ENCODE measurements around the gene SPRED2.

Gene SPRED2

GRCh38 chr2:65416321-65416720 is 16.1 kb downstream of the SPRED2 start:
- H3K4me3 ChIP-seq (ENCODE audit: low read length in 2 of 2), result no peak overlapping the region
- H3K18ac ChIP-seq (ENCODE audit: low read length), result no peak overlapping the region
- no CpG with 5 or more reads among the region's 3 CpGs for WGBS, 2 donors (ENCODE audit: extremely low coverage in 2 of 2, insufficient read length in 2 of 2, insufficient replicate concordance in 1 of 2)

GRCh38 chr2:65415091-65415490 is 17.3 kb downstream of the SPRED2 start:
- Histone ChIP-seq H3K4me1 (ENCODE audit: control insufficient read depth in 2 of 2, insufficient read depth in 1 of 2, low read depth in 1 of 2, low read length in 2 of 2) (peaks cover 0 to 20% of the 10 kb centered on the region in 2 donors), H3K27ac (replicated peaks; ENCODE audit: low read length) (no peak overlapping the region), H3K79me1 (ENCODE audit: low read depth, low read length) (peaks cover 2% of the 10 kb centered on the region), H4K8ac (ENCODE audit: low read depth, low read length) (no peak overlapping the region), H2BK15ac (ENCODE audit: low read length) (no peak overlapping the region), H3K23ac (ENCODE audit: low read depth, low read length, poor library complexity) (no peak overlapping the region), H3K14ac (ENCODE audit: low read length) (no peak overlapping the region), H2BK5ac (ENCODE audit: low read length) (no peak overlapping the region), H3K18ac (ENCODE audit: low read length) (no peak overlapping the region), H3K4ac (ENCODE audit: low read length) (no peak overlapping the region), H3K36me3 (replicated peaks in 1 of 2; ENCODE audit: control insufficient read depth in 2 of 2, insufficient read depth in 2 of 2, low read length in 2 of 2) (peaks cover 2 to 8% of the 10 kb centered on the region in 2 donors), H2BK120ac (ENCODE audit: low read depth, low read length) (no peak overlapping the region), H3K27me3 (ENCODE audit: control insufficient read depth in 3 of 3, insufficient read depth in 3 of 3, low read depth in 1 of 3, low read length in 3 of 3) (no peaks in the 10 kb centered on the region), H3K9ac (ENCODE audit: low read depth, low read length, poor library complexity) (no peak overlapping the region), H3K4me3 (ENCODE audit: low read length in 2 of 2) (no peak overlapping the region), H3K9me3 (replicated peaks in 1 of 2; ENCODE audit: control insufficient read depth in 2 of 2, insufficient read depth in 1 of 2, low read depth in 1 of 2, low read length in 2 of 2) (peaks cover 0 to under 1% of the 10 kb centered on the region in 2 donors), H2AK5ac (ENCODE audit: low read depth, low read length) (no peak overlapping the region), H4K91ac (ENCODE audit: low read depth, low read length, poor library complexity) (no peak overlapping the region), H2AFZ (ENCODE audit: low read length) (no peak overlapping the region), H3K4me2 (ENCODE audit: insufficient read depth, low read length, poor library complexity, severe bottlenecking) (no peak overlapping the region), H2BK12ac (ENCODE audit: low read length) (no peak overlapping the region)
- DNase-seq (ENCODE audit: low spot score), result no peak
- no CpG with 5 or more reads among the region's 1 CpG for WGBS, 2 donors (ENCODE audit: extremely low coverage in 2 of 2, insufficient read length in 2 of 2, insufficient replicate concordance in 1 of 2)

More at GRCh38 chr2:65416321-65416720, 16.1 kb downstream of the SPRED2 start:
- Histone ChIP-seq H3K27me3 (ENCODE audit: control insufficient read depth in 3 of 3, insufficient read depth in 3 of 3, low read depth in 1 of 3, low read length in 3 of 3) (no peaks in the 10 kb centered on the region), H3K23ac (ENCODE audit: low read depth, low read length, poor library complexity) (no peak overlapping the region), H2BK5ac (ENCODE audit: low read length) (no peak overlapping the region), H3K79me1 (ENCODE audit: low read depth, low read length) (peaks cover 2% of the 10 kb centered on the region), H3K4ac (ENCODE audit: low read length) (no peak overlapping the region), H2AFZ (ENCODE audit: low read length) (no peak overlapping the region), H3K9me3 (replicated peaks in 1 of 2; ENCODE audit: control insufficient read depth in 2 of 2, insufficient read depth in 1 of 2, low read depth in 1 of 2, low read length in 2 of 2) (no peaks in the 10 kb centered on the region), H2BK120ac (ENCODE audit: low read depth, low read length) (no peak overlapping the region), H3K36me3 (replicated peaks in 1 of 2; ENCODE audit: control insufficient read depth in 2 of 2, insufficient read depth in 2 of 2, low read length in 2 of 2) (peaks cover 2 to 8% of the 10 kb centered on the region in 2 donors), H3K27ac (replicated peaks; ENCODE audit: low read length) (no peak overlapping the region), H2BK12ac (ENCODE audit: low read length) (no peak overlapping the region), H3K4me2 (ENCODE audit: insufficient read depth, low read length, poor library complexity, severe bottlenecking) (no peak overlapping the region), H3K4me1 (ENCODE audit: control insufficient read depth in 2 of 2, insufficient read depth in 1 of 2, low read depth in 1 of 2, low read length in 2 of 2) (peaks cover 4 to 23% of the 10 kb centered on the region in 2 donors), H4K91ac (ENCODE audit: low read depth, low read length, poor library complexity) (no peak overlapping the region), H4K8ac (ENCODE audit: low read depth, low read length) (no peak overlapping the region), H3K9ac (ENCODE audit: low read depth, low read length, poor library complexity) (no peak overlapping the region), H2BK15ac (ENCODE audit: low read length) (no peak overlapping the region), H2AK5ac (ENCODE audit: low read depth, low read length) (no peak overlapping the region), H3K14ac (ENCODE audit: low read length) (no peak overlapping the region)
- no peak for DNase-seq (ENCODE audit: low spot score)

- Histone ChIP-seq H3K4me3 (ENCODE audit: low read length in 2 of 2) (no peak overlapping the region), H3K27ac (replicated peaks; ENCODE audit: low read length) (no peak overlapping the region), H4K8ac (ENCODE audit: low read depth, low read length) (no peak overlapping the region), H3K4me1 (ENCODE audit: control insufficient read depth in 2 of 2, insufficient read depth in 1 of 2, low read depth in 1 of 2, low read length in 2 of 2) (peaks cover 0 to 20% of the 10 kb centered on the region in 2 donors), H2BK120ac (ENCODE audit: low read depth, low read length) (no peak overlapping the region), H2BK12ac (ENCODE audit: low read length) (no peak overlapping the region), H3K18ac (ENCODE audit: low read length) (no peak overlapping the region), H2AK5ac (ENCODE audit: low read depth, low read length) (no peak overlapping the region), H3K36me3 (replicated peaks in 1 of 2; ENCODE audit: control insufficient read depth in 2 of 2, insufficient read depth in 2 of 2, low read length in 2 of 2) (peaks cover 2% of the 10 kb centered on the region in 2 donors), H3K79me1 (ENCODE audit: low read depth, low read length) (peaks cover 2% of the 10 kb centered on the region), H3K4ac (ENCODE audit: low read length) (no peak overlapping the region), H3K14ac (ENCODE audit: low read length) (no peak overlapping the region), H3K4me2 (ENCODE audit: insufficient read depth, low read length, poor library complexity, severe bottlenecking) (no peak overlapping the region), H3K9me3 (replicated peaks in 1 of 2; ENCODE audit: control insufficient read depth in 2 of 2, insufficient read depth in 1 of 2, low read depth in 1 of 2, low read length in 2 of 2) (peaks cover 0 to 2% of the 10 kb centered on the region in 2 donors), H2AFZ (ENCODE audit: low read length) (no peak overlapping the region), H3K27me3 (ENCODE audit: control insufficient read depth in 3 of 3, insufficient read depth in 3 of 3, low read depth in 1 of 3, low read length in 3 of 3) (no peaks in the 10 kb centered on the region), H4K91ac (ENCODE audit: low read depth, low read length, poor library complexity) (no peak overlapping the region), H2BK15ac (ENCODE audit: low read length) (no peak overlapping the region), H3K9ac (ENCODE audit: low read depth, low read length, poor library complexity) (no peak overlapping the region), H3K23ac (ENCODE audit: low read depth, low read length, poor library complexity) (no peak overlapping the region), H2BK5ac (ENCODE audit: low read length) (no peak overlapping the region)
- no CpG with 5 or more reads among the region's 2 CpGs for WGBS, 2 donors (ENCODE audit: extremely low coverage in 2 of 2, insufficient read length in 2 of 2, insufficient replicate concordance in 1 of 2)
- DNase-seq (ENCODE audit: low spot score), result no peak
Observed at GRCh38 chr2:65413610-65414009, 18.8 kb downstream of the SPRED2 start.

- Histone ChIP-seq H3K27me3 (ENCODE audit: control insufficient read depth in 3 of 3, insufficient read depth in 3 of 3, low read depth in 1 of 3, low read length in 3 of 3) (no peaks in the 10 kb centered on the region), H3K36me3 (replicated peaks in 1 of 2; ENCODE audit: control insufficient read depth in 2 of 2, insufficient read depth in 2 of 2, low read length in 2 of 2) (peaks cover 2% of the 10 kb centered on the region in 2 donors), H3K14ac (ENCODE audit: low read length) (no peak overlapping the region), H3K4me2 (ENCODE audit: insufficient read depth, low read length, poor library complexity, severe bottlenecking) (no peak overlapping the region), H3K9ac (ENCODE audit: low read depth, low read length, poor library complexity) (no peak overlapping the region), H3K4me1 (ENCODE audit: control insufficient read depth in 2 of 2, insufficient read depth in 1 of 2, low read depth in 1 of 2, low read length in 2 of 2) (peaks cover 0 to 18% of the 10 kb centered on the region in 2 donors), H2BK5ac (ENCODE audit: low read length) (no peak overlapping the region), H3K79me1 (ENCODE audit: low read depth, low read length) (peaks cover 2% of the 10 kb centered on the region), H3K23ac (ENCODE audit: low read depth, low read length, poor library complexity) (no peak overlapping the region), H4K8ac (ENCODE audit: low read depth, low read length) (no peak overlapping the region), H2BK15ac (ENCODE audit: low read length) (no peak overlapping the region), H3K18ac (ENCODE audit: low read length) (no peak overlapping the region), H3K9me3 (replicated peaks in 1 of 2; ENCODE audit: control insufficient read depth in 2 of 2, insufficient read depth in 1 of 2, low read depth in 1 of 2, low read length in 2 of 2) (peaks cover 0 to 2% of the 10 kb centered on the region in 2 donors), H3K27ac (replicated peaks; ENCODE audit: low read length) (no peak overlapping the region), H4K91ac (ENCODE audit: low read depth, low read length, poor library complexity) (no peak overlapping the region), H2BK120ac (ENCODE audit: low read depth, low read length) (no peak overlapping the region), H3K4ac (ENCODE audit: low read length) (no peak overlapping the region), H2AFZ (ENCODE audit: low read length) (no peak overlapping the region), H2BK12ac (ENCODE audit: low read length) (no peak overlapping the region), H2AK5ac (ENCODE audit: low read depth, low read length) (no peak overlapping the region), H3K4me3 (ENCODE audit: low read length in 2 of 2) (no peak overlapping the region)
- no CpG with 5 or more reads among the region's 2 CpGs for WGBS, 2 donors (ENCODE audit: extremely low coverage in 2 of 2, insufficient read length in 2 of 2, insufficient replicate concordance in 1 of 2)
- no peak for DNase-seq (ENCODE audit: low spot score)
Observed at GRCh38 chr2:65413106-65413505, 19.3 kb downstream of the SPRED2 start.

Data from neuronal stem cell (in vitro differentiated cells).